ENCODE results near the gene HEPACAM.

GRCh38 chr11:124893781-124894401 is 42.0 kb downstream of the HEPACAM start:
- no peak for TF ChIP-seq CTCF (IDR thresholded peaks at IDR 0.05)
- TF ChIP-seq POLR2A (IDR thresholded peaks at IDR 0.05), result no peak
